GM23248 (cell line): Measurements from ENCODE around the gene GLIPR1L2. TPM values are rescaled to one million over a fixed set of nuclear protein-coding genes. Genes with fewer than 3 reads are reported as not detected.

Experiments used
- DNase-seq: peaks from one replicate; pipeline ENCODE4 v3.0.0-alpha.2; 2015
- H2AFZ ChIP-seq: fragments of 200-600 bp; sonication (generic); 2 replicates; pipeline ENCODE4 v1.6.1; 2016; ENCODE audit warnings: antibody characterized with exemption
- H3F3A ChIP-seq: fragments of 200-600 bp; sonication (generic); 2 replicates; pipeline ENCODE4 v1.6.1; 2016; ENCODE audit warnings: mild to moderate bottlenecking, antibody characterized with exemption, mixed run types; ENCODE audit not compliant: insufficient read depth
- H3K27ac ChIP-seq: fragments of 200-600 bp; sonication (generic); 2 replicates; pipeline ENCODE4 v1.5.1; 2016; ENCODE audit warnings: mild to moderate bottlenecking
- H3K27me3 ChIP-seq: fragments of 200-600 bp; sonication (generic); replicated peaks from 2 replicates; pipeline ENCODE4 v1.6.1; 2016; ENCODE audit warnings: mild to moderate bottlenecking; ENCODE audit not compliant: insufficient read depth
- H3K36me3 ChIP-seq: fragments of 200-600 bp; sonication (generic); 2 replicates; pipeline ENCODE4 v1.6.1; 2016; ENCODE audit warnings: low read depth, mild to moderate bottlenecking
- H3K4me1 ChIP-seq: fragments of 200-600 bp; sonication (generic); 2 replicates; pipeline ENCODE4 v1.6.1; 2016; ENCODE audit warnings: mild to moderate bottlenecking; ENCODE audit not compliant: insufficient read depth
- H3K4me2 ChIP-seq: fragments of 200-600 bp; sonication (generic); one replicate; pipeline ENCODE4 v1.6.1; 2016; ENCODE audit warnings: mild to moderate bottlenecking; ENCODE audit not compliant: unreplicated experiment
- H3K4me3 ChIP-seq: fragments of 200-600 bp; sonication (generic); 2 replicates; pipeline ENCODE4 v1.5.1; 2016; ENCODE audit warnings: mild to moderate bottlenecking
- H3K79me2 ChIP-seq: fragments of 200-600 bp; sonication (generic); 2 replicates; pipeline ENCODE4 v1.6.1; 2016; ENCODE audit warnings: mild to moderate bottlenecking; ENCODE audit not compliant: insufficient read depth
- H3K9ac ChIP-seq: fragments of 200-600 bp; sonication (generic); 2 replicates; pipeline ENCODE4 v1.6.1; 2016; ENCODE audit warnings: mild to moderate bottlenecking
- H3K9me2 ChIP-seq: fragments of 200-600 bp; sonication (generic); 2 replicates; pipeline ENCODE4 v1.6.1; 2016; ENCODE audit warnings: mixed run types, mild to moderate bottlenecking, moderate library complexity; ENCODE audit not compliant: insufficient read depth
- H3K9me3 ChIP-seq: fragments of 200-600 bp; sonication (generic); one replicate; pipeline ENCODE4 v1.6.1; 2017; ENCODE audit warnings: low read depth
- H4K20me1 ChIP-seq: fragments of 200-600 bp; sonication (generic); 2 replicates; pipeline ENCODE4 v1.6.0; 2016; ENCODE audit not compliant: insufficient read depth
- EZH2 ChIP-seq: fragments of 200-600 bp; sonication (generic); IDR thresholded peaks from 2 replicates; pipeline ENCODE4 v1.6.1; 2018; ENCODE audit warnings: antibody characterized with exemption, mild to moderate bottlenecking; ENCODE audit not compliant: insufficient read depth, poor library complexity, severe bottlenecking
- EZH2phosphoT487 ChIP-seq: fragments of 200-600 bp; sonication (generic); IDR thresholded peaks from 2 replicates; pipeline ENCODE4 v1.6.1; 2018; ENCODE audit warnings: antibody characterized with exemption, moderate library complexity, mild to moderate bottlenecking, low read depth; ENCODE audit not compliant: insufficient read depth
- WGBS, 2 experiments: methylation state at CpG; one replicate each; pipeline ENCODE4 v1.1.6; 2015 to 2017; ENCODE audit warnings: low lambda C conversion rate in 2 of 2, low coverage in 1 of 2; ENCODE audit errors: missing lambda C conversion rate in 2 of 2; 5-methylcytosine and 5-hydroxymethylcytosine counted together
- in situ Hi-C: fragments of 300-500 bp; cut with MboI; formaldehyde crosslinking; loops from 2 replicates; pipeline ENCODE4 v1.15.0; 2020
- polyA plus RNA-seq: library from polyadenylated mRNA; unstranded; fragments of >200 nt; fragmentation: Nextera tagmentation; extraction: Ambion mirVana; gene quantifications from 2 replicates; pipeline ENCODE4 v1.2.1, GENCODE V29; 2016
- total RNA-seq: library from RNA; depleted of rRNA; stranded (reverse); fragments of >200 nt; shearing (Covaris generic); gene quantifications from 2 replicates; pipeline ENCODE4 v1.2.3, GENCODE V29; 2014

Gene GLIPR1L2
- total and polyA plus RNA-seq, 2 experiments from 2014 or later: 1.6 to 2.1 TPM

DNA sequence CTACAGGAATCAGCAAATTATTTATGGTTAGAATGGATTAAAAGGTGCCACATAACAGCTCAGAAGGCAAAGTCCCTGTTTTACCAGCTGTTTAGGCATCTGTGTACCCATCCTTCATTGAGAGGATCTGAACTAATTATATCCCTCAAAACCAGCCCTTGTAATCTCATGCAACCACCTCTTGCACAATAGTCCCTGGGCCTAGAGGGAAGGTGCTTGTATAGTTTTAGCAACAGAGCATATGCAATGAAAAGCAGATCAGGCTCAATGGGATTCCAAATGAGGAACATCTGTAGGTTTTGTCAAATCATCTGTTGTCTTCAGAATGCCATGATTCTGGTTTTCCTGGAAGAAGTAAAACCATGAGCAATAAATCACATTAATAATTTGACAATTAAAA lies 26.0 kb upstream of the GLIPR1L2 start:
- Histone ChIP-seq H4K20me1 (no peaks in the 10 kb centered on the region), H3F3A (peaks cover 7% of the 10 kb centered on the region; the same call in 1 of the 2 replicates), H3K4me1 (peaks cover 11% of the 10 kb centered on the region; the same call in 1 of the 2 replicates), H3K9me3 (no peaks in the 10 kb centered on the region), H3K9me2 (no peaks in the 10 kb centered on the region), H3K27ac (no peak overlapping the region), H3K36me3 (no peaks in the 10 kb centered on the region), H3K4me2 (no peak overlapping the region), H3K79me2 (no peaks in the 10 kb centered on the region), H2AFZ (no peak overlapping the region), H3K9ac (no peak overlapping the region), H3K4me3 (no peak overlapping the region), H3K27me3 (no peaks in the 10 kb centered on the region)
- peak; percentile 32 for DNase-seq
- no peak for TF ChIP-seq EZH2phosphoT487
- in situ Hi-C loops: no loop called here

DNA sequence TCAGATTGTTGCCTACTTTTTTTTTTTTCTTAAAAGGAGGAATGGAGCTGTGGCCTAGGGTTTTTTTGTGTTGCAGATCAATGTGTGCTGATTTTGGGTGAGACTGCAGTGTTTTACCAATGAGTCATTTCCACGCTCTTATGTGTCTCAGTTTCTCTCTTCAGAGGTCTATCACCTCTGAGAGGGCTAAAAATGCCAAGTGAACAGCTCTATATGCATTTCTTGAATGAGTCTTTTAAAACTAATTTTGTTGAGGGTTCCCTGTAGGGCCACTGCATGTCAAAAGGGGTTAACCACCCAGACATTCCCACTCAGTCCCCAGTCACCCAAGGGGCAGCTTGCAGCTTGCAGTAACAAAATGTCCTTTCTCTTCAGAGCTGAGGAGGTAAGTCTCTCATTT lies 24.3 kb upstream of the GLIPR1L2 start:
- no peaks in the 10 kb centered on the region for H3K36me3 ChIP-seq
- TF ChIP-seq EZH2: no peak
- TF ChIP-seq EZH2phosphoT487: no peak
- H3K9me2 ChIP-seq: no peaks in the 10 kb centered on the region
- peaks cover 11% of the 10 kb centered on the region; the same call in 1 of the 2 replicates for H3K4me1 ChIP-seq
- WGBS, 2 experiments: 74 to 88% methylated on average over 1 of the region's 1 CpG
- in situ Hi-C loops: no loop called here
- peaks cover 7% of the 10 kb centered on the region; the same call in 1 of the 2 replicates for H3F3A ChIP-seq
- DNase-seq: peak; percentile 17
- H3K79me2 ChIP-seq: no peaks in the 10 kb centered on the region
- H3K4me3 ChIP-seq: no peak overlapping the region
- no peaks in the 10 kb centered on the region for H3K27me3 ChIP-seq
- H4K20me1 ChIP-seq: no peaks in the 10 kb centered on the region
- no peak overlapping the region for H3K27ac ChIP-seq
- no peaks in the 10 kb centered on the region for H3K9me3 ChIP-seq
- 0 out of 2 replicates have a peak overlapping the region, but pooled peaks have one; percentile 39 for H2AFZ ChIP-seq
- H3K4me2 ChIP-seq: no peak overlapping the region
- H3K9ac ChIP-seq: no peak overlapping the region

DNA sequence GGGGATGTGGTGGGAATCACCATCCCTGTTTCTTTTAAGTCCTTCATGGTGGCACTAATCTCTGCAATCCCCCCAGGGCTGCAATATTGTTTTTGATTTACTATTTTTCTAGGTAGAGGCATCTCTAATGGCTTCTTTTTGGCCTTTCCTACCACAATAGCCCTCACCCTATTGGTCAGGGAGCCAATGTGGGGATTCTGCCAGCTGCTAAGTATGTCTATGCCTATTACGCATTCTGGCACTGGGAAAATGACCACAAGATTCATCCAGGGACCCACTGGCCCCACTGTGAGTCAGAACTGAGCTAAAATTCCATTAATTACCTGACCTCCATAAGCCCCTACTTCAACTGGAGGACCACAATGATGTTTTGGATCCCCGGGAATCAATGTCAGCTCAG lies 15.9 kb upstream of the GLIPR1L2 start:
- WGBS, 2 experiments: 96 to 98% methylated on average over 2 of the region's 2 CpGs
- Histone ChIP-seq H3F3A (no peaks in the 10 kb centered on the region), H3K4me3 (no peak overlapping the region), H3K36me3 (no peaks in the 10 kb centered on the region), H3K4me1 (no peaks in the 10 kb centered on the region), H3K9me3 (no peaks in the 10 kb centered on the region), H4K20me1 (no peaks in the 10 kb centered on the region), H3K27ac (no peak overlapping the region), H3K9me2 (no peaks in the 10 kb centered on the region), H3K27me3 (no peaks in the 10 kb centered on the region), H3K4me2 (no peak overlapping the region), H3K9ac (no peak overlapping the region), H2AFZ (no peak overlapping the region), H3K79me2 (no peaks in the 10 kb centered on the region)
- in situ Hi-C loops: no loop called here
- no peak for TF ChIP-seq EZH2phosphoT487
- no peak for TF ChIP-seq EZH2
- no peak for DNase-seq

DNA sequence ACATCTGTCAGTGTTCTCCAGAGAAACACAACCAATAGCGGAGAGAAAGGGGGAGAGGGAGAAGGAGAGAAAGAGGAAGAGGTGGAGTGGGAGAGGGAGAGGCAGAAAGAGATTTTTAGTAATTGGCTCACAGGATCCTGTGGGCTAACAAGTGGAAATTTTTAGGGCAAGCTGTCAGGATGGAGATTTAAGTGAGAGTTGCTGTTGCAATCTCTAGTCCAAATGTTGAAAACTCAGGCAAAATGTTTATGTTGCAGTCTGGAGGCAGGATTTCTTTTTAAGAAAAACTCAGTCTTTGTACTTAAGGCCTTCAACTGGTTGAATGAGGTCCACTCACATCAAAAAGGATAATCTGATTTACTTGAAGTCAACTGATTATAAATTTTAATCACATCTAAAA lies 12.5 kb upstream of the GLIPR1L2 start:
- Histone ChIP-seq H3K36me3 (no peaks in the 10 kb centered on the region), H2AFZ (peak overlapping the region; percentile 56), H3K4me2 (no peak overlapping the region), H3F3A (no peaks in the 10 kb centered on the region), H3K4me1 (no peaks in the 10 kb centered on the region), H3K27ac (no peak overlapping the region), H3K9ac (no peak overlapping the region), H4K20me1 (no peaks in the 10 kb centered on the region), H3K9me2 (no peaks in the 10 kb centered on the region), H3K79me2 (no peaks in the 10 kb centered on the region), H3K27me3 (no peaks in the 10 kb centered on the region), H3K9me3 (no peaks in the 10 kb centered on the region), H3K4me3 (no peak overlapping the region)
- in situ Hi-C loops: no loop called here
- peak; percentile 23 for DNase-seq
- WGBS, 2 experiments: 40 to 60% methylated on average over 1 of the region's 1 CpG
- TF ChIP-seq EZH2 (no peak), EZH2phosphoT487 (no peak)

DNA sequence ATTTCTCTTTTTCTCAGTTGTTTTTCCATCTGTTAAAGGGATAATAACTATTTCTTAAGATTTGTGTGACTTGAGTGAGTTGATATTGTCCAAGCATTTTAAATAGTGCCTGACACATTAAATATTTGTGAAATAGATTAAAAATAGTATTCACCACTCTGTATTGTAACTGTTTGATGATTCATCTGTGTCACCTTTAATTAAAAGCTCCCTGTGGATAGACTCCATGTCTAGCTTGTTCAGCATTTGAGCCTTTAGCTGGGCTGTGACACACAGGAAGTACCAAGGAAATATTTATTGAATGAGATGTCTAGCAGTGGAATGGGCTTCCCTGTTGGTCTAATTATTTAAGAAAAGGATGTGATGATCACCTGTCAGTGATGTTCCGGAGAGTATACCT lies 1.8 kb upstream of the GLIPR1L2 start:
- in situ Hi-C loops: no loop called here
- peak; percentile 75 for DNase-seq
- Histone ChIP-seq H3K4me2 (peak overlapping the region; percentile 80), H3K36me3 (no peaks in the 10 kb centered on the region), H3K9ac (peak overlapping the region; percentile 81), H3K27ac (peak overlapping the region; percentile 74), H3K27me3 (no peaks in the 10 kb centered on the region), H3K9me2 (no peaks in the 10 kb centered on the region), H3K4me3 (peak overlapping the region; percentile 73; the same call in 1 of the 2 replicates), H3F3A (peaks cover 26% of the 10 kb centered on the region), H3K9me3 (no peaks in the 10 kb centered on the region), H3K79me2 (no peaks in the 10 kb centered on the region), H3K4me1 (peaks cover 35% of the 10 kb centered on the region), H2AFZ (peak overlapping the region; percentile 91), H4K20me1 (no peaks in the 10 kb centered on the region)
- 56 to 64% methylated on average over 1 of the region's 1 CpG for WGBS, 2 experiments
- TF ChIP-seq EZH2phosphoT487 (no peak), EZH2 (no peak)
